HG03565 (cell line): Measurements from ENCODE around the gene RPS27.

ENCODE experiments used
- ATAC-seq: cut with Tn5 transposase; IDR thresholded peaks from one replicate; pipeline ENCODE4 v1.9.1; 2021; ENCODE audit warnings: mild to moderate bottlenecking, moderate library complexity; ENCODE audit not compliant: unreplicated experiment

RPS27 gene

DNA sequence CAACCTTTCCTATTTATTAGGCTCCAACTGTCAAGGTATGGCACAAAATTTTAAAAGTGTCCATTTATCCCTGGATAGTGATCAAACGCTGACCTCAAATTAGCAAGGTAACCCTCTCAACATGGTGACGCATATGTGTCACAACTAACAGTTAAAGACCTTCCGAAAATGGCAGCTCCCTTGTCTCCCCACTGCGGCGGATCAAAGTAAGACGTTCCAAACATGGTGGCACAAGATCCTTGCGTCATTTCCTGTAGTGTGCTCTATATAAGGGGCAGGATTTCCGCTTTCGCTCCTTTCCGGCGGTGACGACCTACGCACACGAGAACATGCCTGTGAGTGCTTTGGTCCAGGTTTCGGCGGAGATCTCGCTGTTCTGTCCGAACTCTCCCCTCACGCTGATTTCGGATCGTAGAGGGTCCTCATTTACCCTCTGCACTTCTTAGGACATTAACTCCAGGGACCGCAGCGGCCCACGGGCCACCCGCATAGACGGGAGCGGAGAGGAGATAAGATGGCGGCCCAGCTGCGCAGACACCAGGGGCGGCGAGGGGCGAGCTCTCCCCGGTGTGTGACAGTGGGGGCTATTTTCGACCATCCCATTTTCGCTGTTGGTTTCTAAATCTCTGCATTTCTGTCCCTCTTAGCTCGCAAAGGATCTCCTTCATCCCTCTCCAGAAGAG is at the start of gene RPS27:
TSS of gene RPS27 (plus strand) at position 295 of the 683 bp plus-strand sequence. CDS start at position 330, 35 bp downstream.
- peak; percentile 80 for ATAC-seq

DNA sequence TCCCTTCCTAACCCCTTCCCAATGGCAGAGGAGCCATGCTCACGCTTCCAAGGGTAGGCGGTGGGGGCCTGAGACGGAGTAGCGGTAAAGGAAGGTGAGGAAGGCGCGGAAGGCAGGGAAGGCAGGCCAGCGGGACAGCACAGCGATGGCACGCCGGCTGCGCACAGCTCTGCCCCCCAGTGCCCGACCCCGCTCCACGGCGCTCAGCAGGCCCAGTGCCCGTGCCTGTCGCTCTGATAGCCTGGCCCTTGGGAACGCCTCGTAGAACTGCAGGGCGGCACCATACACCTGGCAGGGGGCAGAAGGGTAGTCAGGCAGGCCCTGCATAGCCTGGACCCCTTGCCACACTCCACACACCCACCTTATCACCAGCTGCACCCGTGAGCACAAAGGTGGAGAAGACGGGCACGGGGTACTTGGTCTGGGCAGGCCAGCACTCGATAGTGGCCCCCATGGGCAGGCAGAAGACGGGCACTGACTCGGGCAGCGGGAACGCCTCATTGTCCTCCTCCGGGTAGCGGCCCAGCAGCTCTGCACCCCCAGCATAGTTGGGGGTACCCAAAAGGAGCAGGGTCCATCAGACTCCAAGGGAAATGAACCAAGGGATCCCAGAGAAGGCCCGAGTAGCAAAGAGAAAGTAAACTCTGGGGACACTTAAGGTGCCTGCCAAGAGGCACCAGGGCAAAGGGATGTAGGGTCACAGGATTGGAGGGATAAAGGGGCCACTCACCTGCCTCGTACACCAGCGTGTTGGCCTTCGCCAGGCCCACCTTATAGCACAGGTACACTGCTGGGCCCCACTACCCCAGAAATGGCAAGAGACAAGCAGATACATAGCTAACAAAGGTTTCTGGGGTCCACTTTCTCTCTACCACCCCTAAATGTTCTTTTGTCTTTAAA is 48.5 kb upstream of the RPS27 start:
- no peak for ATAC-seq

DNA sequence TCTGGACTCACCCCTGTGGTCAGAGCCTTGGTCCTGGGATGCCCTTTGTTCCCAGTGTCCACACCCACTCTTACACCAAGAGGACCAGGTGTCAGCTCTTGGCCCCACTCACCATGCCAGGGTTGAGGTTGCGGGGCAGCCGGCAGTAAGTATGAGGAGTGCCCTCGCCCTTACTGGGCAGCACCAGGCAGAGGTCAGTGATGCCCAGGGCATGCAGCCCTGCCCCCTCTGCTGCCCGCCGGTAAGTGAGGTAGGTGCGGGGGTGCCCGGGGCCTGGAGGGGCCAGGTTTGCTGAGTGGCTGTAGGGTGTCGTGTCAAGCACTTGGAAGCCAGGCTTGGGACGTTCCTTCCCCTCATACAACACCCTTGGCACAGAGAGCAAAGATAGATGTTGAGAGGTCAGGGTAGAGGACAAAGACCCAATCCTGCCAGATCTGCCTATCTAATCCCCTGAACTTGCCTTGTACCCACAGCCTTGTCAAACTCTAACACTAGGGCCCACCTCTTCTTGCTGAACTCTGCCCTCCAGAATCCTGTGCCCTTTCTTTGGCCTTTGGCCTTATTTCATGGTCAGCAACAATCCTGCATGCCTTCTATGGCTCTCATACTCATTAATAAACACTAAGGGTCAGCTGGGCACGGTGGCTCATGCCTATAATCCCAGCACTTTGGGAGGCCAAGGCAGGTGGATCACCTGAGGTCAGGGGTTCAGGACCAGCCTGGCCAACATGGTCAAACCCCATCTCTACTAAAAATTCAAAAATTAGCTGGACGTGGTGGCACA is 47.6 kb upstream of the RPS27 start:
- ATAC-seq, result no peak

DNA sequence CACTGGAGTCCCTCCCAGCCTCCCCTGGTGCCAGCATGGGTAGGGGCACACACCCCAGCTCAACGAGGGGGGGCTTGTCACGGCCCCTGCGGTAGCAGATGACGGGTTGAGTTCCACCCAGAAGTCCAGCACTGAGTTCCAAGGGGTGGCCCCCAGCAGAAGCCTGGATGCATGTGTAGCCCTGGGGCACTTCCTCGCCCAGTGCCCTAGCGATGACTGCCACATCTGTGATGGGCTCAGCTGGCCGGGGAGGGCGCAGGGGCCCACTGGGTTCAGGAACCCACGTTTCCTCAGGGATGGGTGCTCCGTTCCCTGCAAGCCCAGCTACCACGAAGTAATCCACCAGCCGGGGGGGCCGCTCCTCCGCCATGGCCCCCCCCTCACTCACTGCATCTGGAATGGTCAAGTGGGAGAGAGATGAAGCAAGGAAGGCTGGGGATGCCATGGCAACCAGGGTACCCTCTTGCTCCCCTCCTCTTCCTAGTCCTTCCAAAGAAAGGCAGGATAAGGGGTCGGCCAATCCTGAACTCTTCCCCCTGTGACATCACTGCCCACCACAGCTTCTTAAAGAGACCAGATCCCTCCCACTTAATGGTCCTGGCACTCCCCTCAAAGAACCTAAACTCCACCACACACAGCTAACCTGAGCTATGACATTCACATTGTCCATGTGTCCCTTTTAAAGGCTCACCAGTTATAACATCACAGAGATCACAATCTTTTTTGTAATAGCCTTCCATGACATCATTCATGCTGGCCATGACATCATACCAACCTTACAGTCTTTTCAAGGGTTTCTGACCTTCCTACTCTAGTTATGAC is 46.3 kb upstream of the RPS27 start:
- no peak for ATAC-seq

DNA sequence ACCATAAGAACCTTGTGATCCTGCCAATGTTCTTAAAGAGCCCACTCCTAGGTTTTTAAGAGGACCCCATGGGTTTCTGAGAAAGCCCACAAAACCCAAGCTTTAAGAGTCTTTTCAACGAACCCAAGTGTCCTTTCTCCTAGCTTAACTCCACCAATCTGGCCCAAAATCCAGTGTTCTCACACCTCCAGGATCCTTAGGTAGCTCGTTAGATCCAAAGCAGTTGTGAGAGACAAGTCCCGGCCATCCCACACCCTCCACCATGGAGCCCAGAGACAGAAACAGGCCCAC is 45.8 kb upstream of the RPS27 start:
- ATAC-seq, result no peak

DNA sequence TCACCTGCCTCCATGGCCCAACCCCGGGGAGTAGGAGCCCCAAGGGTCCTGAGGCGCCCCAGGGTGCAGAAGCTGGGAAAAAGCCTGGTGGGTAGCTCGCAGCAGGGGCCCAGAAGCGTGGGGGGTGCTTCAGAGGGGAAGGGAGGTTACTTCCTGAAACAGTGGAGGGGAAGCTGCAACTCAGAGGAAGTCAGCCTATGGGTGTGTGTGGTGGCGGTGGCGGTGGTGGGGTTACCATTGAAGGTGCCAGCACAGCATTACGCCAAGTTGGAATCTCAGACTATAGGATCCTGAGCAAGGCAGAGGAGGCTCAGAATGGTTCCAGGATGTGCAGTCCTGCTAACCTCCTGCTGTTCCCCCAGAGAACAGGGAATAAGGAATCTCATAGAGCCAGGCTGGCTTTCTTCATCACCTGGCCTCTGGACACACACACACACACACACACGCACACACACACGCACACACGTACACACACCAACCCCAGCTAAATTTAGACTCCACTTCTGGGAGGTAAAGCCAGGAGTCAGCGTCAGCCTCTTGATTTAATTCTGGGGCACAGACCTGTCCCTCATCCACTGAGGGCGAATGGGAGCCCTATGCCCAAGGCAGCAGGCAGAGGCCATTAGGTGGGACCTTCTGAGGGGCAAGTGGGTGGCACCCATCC is 45.3 kb upstream of the RPS27 start:
- ATAC-seq, result no peak

DNA sequence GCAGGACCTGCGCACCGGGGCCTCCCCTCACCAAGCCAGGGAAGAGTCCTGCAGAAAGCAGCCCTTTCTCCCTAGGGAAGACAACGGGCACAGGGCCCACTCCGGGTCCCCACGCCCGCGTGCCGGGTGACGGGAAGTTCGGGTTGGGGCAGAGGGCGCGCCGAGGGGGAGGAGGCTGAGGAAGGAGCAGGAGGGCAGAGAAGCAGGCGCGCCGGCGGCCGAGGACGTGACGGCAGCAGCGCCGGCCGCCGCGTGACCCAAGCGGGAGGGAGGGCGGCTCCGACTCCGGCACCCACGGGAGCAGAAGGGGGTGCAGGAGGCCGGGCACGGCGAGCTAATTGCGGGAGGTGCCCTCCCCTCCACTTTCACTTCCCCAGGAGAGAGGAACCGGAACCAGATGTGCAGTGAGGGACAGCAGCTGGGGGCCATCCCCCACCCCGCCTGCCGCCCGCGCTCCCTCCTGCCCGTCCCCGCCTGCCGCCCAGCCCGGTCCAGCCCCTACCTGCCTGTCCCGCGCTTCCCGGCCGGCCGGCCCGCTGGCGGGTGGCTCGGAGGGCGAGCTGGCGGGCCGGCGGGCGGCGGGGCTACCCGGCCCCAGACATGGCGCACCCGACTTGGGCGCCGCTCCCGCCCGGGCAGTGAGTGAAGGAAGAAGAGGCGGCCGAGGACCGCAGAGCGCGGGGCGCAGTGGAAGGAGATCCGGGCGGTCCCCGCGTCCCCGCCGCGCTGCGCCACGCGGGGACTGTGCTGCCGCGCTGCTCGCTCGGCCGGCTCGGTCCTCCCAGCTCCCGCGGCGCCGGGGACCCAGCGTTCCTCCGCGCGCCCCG is 44.6 kb upstream of the RPS27 start:
- ATAC-seq, result peak; percentile 55

DNA sequence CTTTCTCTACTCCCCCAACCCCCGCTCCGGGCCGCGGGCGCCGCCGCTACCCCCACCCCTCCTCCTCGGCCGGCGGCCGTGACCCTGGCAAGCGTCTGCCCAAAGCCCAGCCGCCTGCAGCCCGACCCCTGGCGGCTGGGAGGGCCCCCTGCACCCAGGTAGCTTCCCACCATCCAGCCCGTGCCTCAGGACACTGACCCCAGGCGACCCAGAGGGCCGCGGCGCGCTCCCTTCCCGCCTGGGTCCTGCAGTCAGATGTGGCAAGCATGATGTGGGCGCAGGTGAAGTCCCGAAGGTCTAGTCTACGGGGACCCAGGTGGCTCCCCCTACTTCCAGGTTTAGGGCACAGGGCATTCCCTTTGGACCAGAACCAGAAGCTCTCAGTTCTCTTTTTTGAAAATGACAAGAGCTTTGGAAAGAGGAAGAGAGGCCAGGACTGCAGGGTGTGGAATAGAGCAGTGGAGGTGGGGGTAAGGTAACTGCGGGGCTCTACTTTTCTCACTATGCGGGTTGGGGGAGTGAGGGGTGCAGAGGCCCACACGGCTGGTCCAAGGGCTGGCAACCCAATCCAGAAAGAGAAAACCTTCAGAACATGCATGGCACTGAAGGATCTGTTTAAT is 43.8 kb upstream of the RPS27 start, which contains the start of gene DENND4B:
TSS of gene DENND4B (minus strand) at position 97 of the 620 bp plus-strand sequence. CDS start 2,344 bp downstream, outside the sequence.
- ATAC-seq, result peak; percentile 47

DNA sequence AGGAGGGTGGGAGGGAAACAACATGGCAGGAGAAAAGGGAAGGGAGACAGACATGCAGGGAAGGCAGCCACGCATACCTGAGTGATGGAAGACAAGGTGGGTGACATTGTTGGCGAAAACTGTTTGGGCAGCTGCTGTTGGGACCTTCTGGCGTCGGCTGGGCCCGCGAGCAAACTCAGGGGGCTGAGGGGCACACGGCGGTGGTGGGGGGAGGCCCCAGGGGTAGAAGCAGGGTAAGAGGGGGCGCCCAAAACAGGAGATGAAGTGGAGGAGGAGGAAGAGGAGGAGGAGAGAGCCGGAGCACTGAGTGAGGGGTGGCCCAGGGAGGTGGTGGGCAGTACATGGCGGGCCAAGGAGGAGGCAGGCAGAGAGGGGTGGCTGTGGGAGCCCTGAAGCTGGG is 39.4 kb upstream of the RPS27 start:
- no peak for ATAC-seq

DNA sequence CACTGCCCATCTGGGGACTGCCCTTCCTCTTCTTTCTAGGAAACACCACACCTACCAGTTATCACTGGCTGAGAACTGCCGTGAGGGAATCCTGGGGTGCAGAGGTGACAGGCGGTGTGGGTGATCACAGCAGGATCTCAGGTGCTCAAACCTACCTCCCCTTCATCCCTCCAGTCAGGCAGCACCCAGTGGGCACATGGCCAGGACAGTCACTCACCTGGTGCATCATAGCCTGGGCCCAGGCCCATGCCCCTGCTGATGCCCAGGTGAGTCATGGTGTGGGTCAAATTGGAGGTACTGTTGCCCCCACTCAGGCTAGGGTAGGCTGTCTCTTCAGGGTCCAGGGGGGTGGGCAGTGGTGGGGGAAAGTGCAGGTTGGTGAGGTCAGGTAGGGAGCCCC is 38.8 kb upstream of the RPS27 start:
- ATAC-seq, result no peak

DNA sequence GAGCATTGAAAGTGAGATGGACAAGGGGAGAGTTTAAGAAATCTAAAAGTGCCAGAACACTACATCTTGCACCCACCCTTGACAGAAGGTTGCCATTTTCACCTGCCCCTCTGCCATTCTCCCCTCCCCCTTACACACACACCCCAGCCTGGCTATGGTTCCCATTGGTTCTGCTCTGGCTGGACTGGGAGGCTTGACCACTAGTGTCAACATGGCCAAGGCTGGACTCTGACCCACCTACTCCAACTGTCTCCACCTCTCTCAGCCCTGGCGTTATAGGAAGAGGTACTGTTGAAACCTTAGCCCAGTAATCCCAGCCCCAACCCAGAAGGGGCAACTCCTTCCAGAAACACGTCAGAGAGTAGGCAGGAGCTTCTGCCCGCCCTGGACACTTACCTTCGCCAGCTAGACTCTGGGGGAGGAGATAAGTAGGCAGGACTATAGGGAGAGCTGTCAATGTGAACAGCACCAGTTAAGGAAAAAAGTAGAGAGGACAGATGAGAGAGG is 36.6 kb upstream of the RPS27 start:
- ATAC-seq, result no peak

DNA sequence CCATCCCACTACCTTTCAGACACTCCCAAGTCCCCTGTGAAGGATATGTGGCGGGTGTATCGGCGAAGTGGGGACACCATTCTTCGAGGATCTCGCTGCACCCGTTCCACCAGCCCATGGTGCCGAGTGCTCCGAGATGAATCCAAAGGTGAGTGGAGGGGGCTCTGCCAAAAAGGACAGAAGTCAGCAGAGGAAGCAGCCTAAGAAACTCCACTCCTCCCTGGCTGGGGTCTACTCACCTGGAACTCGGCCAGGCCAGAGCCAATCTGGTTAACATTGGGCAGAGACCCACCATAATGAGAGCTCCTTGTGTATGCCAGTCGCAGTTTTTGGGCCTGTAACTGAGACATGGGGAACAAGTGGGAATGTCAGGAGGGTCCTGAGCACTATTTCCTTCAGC is 35.7 kb upstream of the RPS27 start:
- ATAC-seq, result no peak

DNA sequence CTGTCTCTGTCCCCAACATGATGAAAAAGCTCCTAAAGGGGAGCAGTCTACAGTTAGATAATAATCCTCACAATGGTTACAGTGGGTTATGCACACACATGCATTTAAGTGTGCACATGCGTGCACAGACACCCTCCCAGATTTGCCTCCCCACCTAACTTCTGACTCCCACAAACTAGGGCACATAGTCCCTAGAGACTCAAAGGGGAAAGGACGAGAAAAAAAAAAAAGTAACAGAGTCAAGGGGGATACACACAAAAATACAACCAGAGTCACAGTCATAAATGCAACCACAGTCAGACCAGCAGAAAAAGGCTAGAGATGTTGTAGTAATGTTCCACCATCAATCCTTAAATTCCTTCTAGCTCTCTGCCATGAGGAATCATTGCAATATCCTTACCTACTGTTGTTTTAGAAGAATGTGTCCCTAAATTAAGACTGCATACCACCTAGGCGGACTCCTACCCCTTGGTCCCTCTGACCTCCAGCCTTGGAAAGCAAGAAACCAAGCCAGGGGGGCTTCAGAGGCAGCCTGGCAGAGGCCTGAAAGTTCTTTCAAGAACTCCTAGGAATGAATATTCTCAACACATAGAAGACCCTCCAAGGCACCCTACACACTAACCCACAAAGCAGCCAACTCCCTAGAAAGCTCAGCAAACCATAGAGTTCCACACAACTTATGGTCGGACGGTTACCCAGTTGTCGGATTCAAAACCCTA is 33.4 kb upstream of the RPS27 start:
- no peak for ATAC-seq

DNA sequence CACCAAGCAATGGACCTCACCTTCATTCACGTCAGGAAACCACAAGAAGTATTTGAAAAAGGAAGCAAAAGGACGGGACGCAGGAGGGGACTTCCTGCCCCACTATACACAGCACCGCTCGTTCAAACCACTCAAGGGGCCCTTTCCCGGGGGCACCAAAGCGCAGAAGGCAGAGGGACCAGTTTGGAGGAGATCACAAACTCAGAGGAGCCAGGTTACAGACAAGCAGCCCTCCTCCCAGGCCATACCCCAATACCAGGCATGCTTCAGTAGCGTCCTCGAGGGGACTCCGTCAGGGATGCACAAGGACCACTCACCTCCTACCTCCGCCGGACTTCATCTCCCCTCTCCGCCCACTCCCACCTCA is 32.8 kb upstream of the RPS27 start:
- ATAC-seq, result no peak

DNA sequence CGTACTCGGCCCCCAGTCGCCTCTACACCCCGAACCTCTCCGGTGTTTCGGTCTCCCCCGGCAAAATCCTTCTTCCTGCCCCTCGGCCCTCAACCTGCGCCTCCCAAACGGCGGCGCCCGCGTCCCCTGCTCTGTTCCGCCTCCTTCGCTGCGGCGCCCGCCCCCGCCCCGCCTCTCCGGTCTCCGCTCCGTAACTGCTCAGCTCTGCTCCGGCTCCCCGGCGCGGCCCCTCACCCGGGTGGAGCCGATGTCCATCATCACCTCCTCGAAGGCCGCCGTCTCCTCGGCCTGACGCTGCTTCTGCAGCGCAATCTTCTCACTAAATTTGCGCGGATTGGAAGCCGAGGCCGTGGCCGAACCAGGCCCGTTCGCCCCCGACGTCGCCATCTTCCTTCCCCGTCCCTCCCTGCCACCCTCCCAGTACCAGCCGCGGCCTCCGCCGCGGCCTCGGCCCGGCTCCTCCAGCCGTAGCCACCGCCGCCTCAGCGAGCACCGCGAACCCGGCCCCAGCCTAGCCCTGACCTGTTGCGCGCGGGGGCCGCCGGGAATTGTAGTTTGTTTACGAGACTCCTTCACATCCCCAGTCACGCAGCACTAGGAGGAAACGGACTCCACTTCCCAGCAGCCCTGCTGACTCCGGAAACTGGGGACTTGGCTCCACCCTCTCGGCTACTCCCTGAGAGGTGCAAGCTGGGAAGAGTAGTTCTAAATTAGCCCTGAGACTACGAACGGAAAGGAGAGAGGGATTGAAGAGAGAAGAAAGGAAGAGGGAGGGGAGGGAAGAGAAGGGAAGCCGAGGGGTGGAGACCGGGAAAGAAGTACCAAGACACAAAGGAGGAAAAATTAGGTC is 32.2 kb upstream of the RPS27 start, which contains the start of gene CRTC2:
TSS of gene CRTC2 (minus strand) at position 502 of the 850 bp plus-strand sequence. CDS start at position 387, 115 bp downstream.
- peak; percentile 72 for ATAC-seq

DNA sequence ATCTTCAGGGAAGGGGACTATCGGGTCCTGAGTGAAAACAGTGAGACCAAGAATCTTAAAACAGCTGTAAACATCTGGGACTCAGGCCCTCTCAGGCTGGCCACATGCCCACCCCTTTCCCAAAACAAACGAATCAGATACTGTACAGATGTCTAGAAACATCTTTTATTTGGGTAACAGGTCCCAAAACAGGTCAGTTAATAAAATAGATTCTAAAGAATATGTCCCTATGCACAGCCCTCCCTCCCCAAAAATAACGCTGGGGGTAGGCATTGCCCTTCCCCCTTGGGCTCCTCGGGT is 31.7 kb upstream of the RPS27 start:
- no peak for ATAC-seq

DNA sequence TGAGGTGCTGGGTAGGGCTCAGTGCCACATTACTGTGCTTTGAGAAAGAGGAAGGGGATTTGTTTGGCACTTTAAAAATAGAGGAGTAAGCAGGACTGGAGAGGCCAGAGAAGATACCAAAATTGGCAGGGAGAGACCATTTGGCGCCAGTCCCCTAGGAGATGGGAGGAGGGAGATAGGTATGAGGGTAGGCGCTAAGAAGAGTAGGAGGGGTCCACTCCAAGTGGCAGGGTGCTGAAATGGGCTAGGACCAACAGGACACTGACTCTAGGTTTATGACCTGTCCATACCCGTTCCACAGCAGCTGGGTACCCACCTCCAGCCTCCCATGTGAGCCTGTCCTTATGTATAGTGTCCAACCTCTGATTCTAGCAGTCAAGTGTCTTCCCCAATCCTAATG is 31.1 kb upstream of the RPS27 start:
- ATAC-seq, result no peak
